Loucy (cell line): ENCODE data around the gene RCC1.
A peak's percentile ranks its signal among the peaks of the same experiment; 100 is the strongest.

ENCODE experiments used
- H2AFZ ChIP-seq: fragments of 200-600 bp; sonication (generic); 2 replicates; pipeline ENCODE4 v1.6.0; 2016; ENCODE audit warnings: antibody characterized with exemption, mild to moderate bottlenecking, low read length, moderate library complexity
- H3F3A ChIP-seq: fragments of 200-600 bp; 2 replicates; pipeline ENCODE4 v1.6.0; 2016; ENCODE audit warnings: antibody characterized with exemption, low read depth, mild to moderate bottlenecking
- H3K27me3 ChIP-seq: fragments of 200-600 bp; sonication (generic); 2 replicates; pipeline ENCODE4 v1.6.1; 2014; ENCODE audit warnings: low read length, mild to moderate bottlenecking; ENCODE audit not compliant: insufficient read depth, poor library complexity, severe bottlenecking
- H3K36me3 ChIP-seq: fragments of 200-600 bp; sonication (generic); 2 replicates; pipeline ENCODE4 v1.6.1; 2016; ENCODE audit warnings: low read length; ENCODE audit not compliant: insufficient read depth
- H3K4me1 ChIP-seq: fragments of 200-600 bp; sonication (generic); 2 replicates; pipeline ENCODE4 v1.5.1; 2014; ENCODE audit warnings: low read length, mild to moderate bottlenecking; ENCODE audit not compliant: insufficient read depth, poor library complexity, severe bottlenecking
- H3K4me2 ChIP-seq: fragments of 200-600 bp; sonication (generic); 2 replicates; pipeline ENCODE4 v1.6.0; 2014; ENCODE audit warnings: antibody characterized with exemption, low read length, low read depth, mild to moderate bottlenecking; ENCODE audit not compliant: poor library complexity, severe bottlenecking
- H3K4me3 ChIP-seq: fragments of 200-600 bp; sonication (generic); 2 replicates; pipeline ENCODE4 v1.5.1; 2014; ENCODE audit warnings: low read length, mild to moderate bottlenecking, mixed read lengths; ENCODE audit not compliant: poor library complexity, severe bottlenecking
- H3K79me2 ChIP-seq: fragments of 200-600 bp; sonication (generic); 2 replicates; pipeline ENCODE4 v1.6.1; 2014; ENCODE audit warnings: low read length; ENCODE audit not compliant: insufficient read depth
- H3K9ac ChIP-seq: fragments of 200-600 bp; sonication (generic); 2 replicates; pipeline ENCODE4 v1.6.0; 2014; ENCODE audit warnings: mild to moderate bottlenecking, low read depth, low read length, moderate library complexity; ENCODE audit not compliant: poor library complexity, severe bottlenecking
- H3K9me2 ChIP-seq: fragments of 200-600 bp; sonication (generic); replicated peaks from 2 replicates; pipeline ENCODE4 v1.6.1; 2016; ENCODE audit warnings: low read depth, low read length, mixed read lengths
- H3K9me3 ChIP-seq: fragments of 200-600 bp; sonication (generic); 2 replicates; pipeline ENCODE4 v1.6.1; 2014; ENCODE audit warnings: mild to moderate bottlenecking, antibody characterized with exemption, low read length, low read depth; ENCODE audit not compliant: insufficient read depth
- H4K20me1 ChIP-seq: fragments of 200-600 bp; sonication (generic); 2 replicates; pipeline ENCODE4 v1.6.0; 2014; ENCODE audit warnings: antibody characterized with exemption, low read length, mild to moderate bottlenecking; ENCODE audit not compliant: insufficient read depth, poor library complexity, severe bottlenecking
- CTCF ChIP-seq: fragments of 200-600 bp; sonication (generic); conservative IDR thresholded peaks from 2 replicates; pipeline ENCODE4 v1.5.1; 2014; ENCODE audit warnings: mild to moderate bottlenecking, antibody characterized with exemption, low read length
- EZH2phosphoT487 ChIP-seq: fragments of 200-600 bp; IDR thresholded peaks from 2 replicates; pipeline ENCODE4 v1.6.1; 2018; ENCODE audit warnings: antibody characterized with exemption, mild to moderate bottlenecking, moderate library complexity, borderline replicate concordance

Gene RCC1

GRCh38 chr1:28552758-28553663 lies 47.2 kb downstream of the RCC1 start, which contains the start of gene TRNAU1AP:
TSS of gene TRNAU1AP (plus strand) at chr1:28553085. CDS start at chr1:28553111, 26 bp downstream.
- Histone ChIP-seq H3K9me3 (no peaks in the 10 kb centered on the region), H3F3A (no peaks in the 10 kb centered on the region), H3K9me2 (no peaks in the 10 kb centered on the region), H3K36me3 (no peaks in the 10 kb centered on the region), H3K27me3 (no peaks in the 10 kb centered on the region), H3K4me2 (peak within 1 kb of the TSS; percentile 73), H2AFZ (peak within 1 kb of the TSS; percentile 100), H3K9ac (peak within 1 kb of the TSS; percentile 95), H4K20me1 (no peaks in the 10 kb centered on the region), H3K79me2 (peaks cover 18% of the 10 kb centered on the region; the same call in 1 of the 2 replicates), H3K4me1 (peaks cover 5% of the 10 kb centered on the region), H3K4me3 (peak within 1 kb of the TSS; percentile 98)
- TF ChIP-seq CTCF (no peak), EZH2phosphoT487 (no peak)

GRCh38 chr1:28560886-28561285 lies 55.0 kb downstream of the RCC1 start:
- no peaks in the 10 kb centered on the region for H3K9me3 ChIP-seq
- no peaks in the 10 kb centered on the region for H3K9me2 ChIP-seq
- peaks cover 28% of the 10 kb centered on the region; the same call in 1 of the 2 replicates for H3K36me3 ChIP-seq
- no peaks in the 10 kb centered on the region for H3K27me3 ChIP-seq
- no peak overlapping the region for H3K4me3 ChIP-seq
- TF ChIP-seq EZH2phosphoT487 (no peak), CTCF (no peak)
- no peaks in the 10 kb centered on the region for H3F3A ChIP-seq
- H3K4me1 ChIP-seq: no peaks in the 10 kb centered on the region
- H3K9ac ChIP-seq: no peak overlapping the region
- no peaks in the 10 kb centered on the region for H3K79me2 ChIP-seq
- no peak overlapping the region for H2AFZ ChIP-seq
- no peaks in the 10 kb centered on the region for H4K20me1 ChIP-seq
- H3K4me2 ChIP-seq: no peak overlapping the region

GRCh38 chr1:28564310-28564709 lies 58.5 kb downstream of the RCC1 start:
- Histone ChIP-seq H3K79me2 (no peaks in the 10 kb centered on the region), H3K9ac (no peak overlapping the region), H3K36me3 (peaks cover 45% of the 10 kb centered on the region; the same call in 1 of the 2 replicates), H3K4me1 (no peaks in the 10 kb centered on the region), H3K27me3 (no peaks in the 10 kb centered on the region), H2AFZ (no peak overlapping the region), H3K9me3 (no peaks in the 10 kb centered on the region), H3K4me3 (no peak overlapping the region), H3K4me2 (no peak overlapping the region), H3K9me2 (no peaks in the 10 kb centered on the region), H4K20me1 (no peaks in the 10 kb centered on the region), H3F3A (no peaks in the 10 kb centered on the region)
- no peak for TF ChIP-seq EZH2phosphoT487
- TF ChIP-seq CTCF: no peak
